ENCODE measurements around the gene CDX1.

DNA sequence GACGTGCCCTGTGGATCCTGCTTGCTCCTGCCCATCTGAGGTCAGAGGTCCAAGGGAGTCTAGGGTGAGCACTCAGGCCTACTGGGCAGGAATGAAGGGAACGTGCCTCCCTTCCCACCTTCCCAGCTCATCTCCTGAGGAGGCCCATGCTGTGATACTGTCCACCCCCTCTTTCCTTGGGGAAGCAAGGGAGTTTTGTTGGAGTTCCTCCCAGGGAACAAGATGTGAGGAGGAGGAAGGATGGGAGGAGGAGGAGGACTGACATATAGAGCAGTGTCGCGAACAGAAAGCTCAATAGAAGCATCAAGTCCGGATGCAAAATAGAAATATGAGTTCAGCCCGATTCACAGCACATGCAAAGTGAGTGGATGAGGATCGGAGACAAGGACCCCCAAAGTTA is 64.3 kb downstream of the CDX1 start:
- no peak for TF ChIP-seq CTCF (IDR thresholded peaks at IDR 0.05; ENCODE audit: low read length)
- TF ChIP-seq EZH2 (IDR thresholded peaks at IDR 0.05; ENCODE audit: borderline replicate concordance, low read length): no peak

Data from OCI-LY1 (cell line).